ENCODE measurements around the gene MRPL43.

Gene MRPL43

GRCh38 chr10:101000915-101001658 is 13.8 kb upstream of the MRPL43 start:
- no peak for DNase-seq

GRCh38 chr10:101000127-101000914 is 13.0 kb upstream of the MRPL43 start:
- no peak for DNase-seq

GRCh38 chr10:100999742-101000126 is 12.4 kb upstream of the MRPL43 start, which contains the start of gene LZTS2:
LZTS2 (plus strand) TSS chr10:100999808; CDS start chr10:101002539, 2,731 bp downstream.
- DNase-seq: no peak

- DNase-seq: peak; percentile 56
These were observed 11.9 kb upstream of the MRPL43 start for GRCh38 chr10:100998991-100999741.

GRCh38 chr10:100998183-100998990 is 11.1 kb upstream of the MRPL43 start:
- DNase-seq: peak; percentile 51

- peak; percentile 59 for DNase-seq
These were observed 10.3 kb upstream of the MRPL43 start for GRCh38 chr10:100997360-100998182.

- DNase-seq: peak; percentile 10
These were observed 9.5 kb upstream of the MRPL43 start for GRCh38 chr10:100996678-100997359.

GRCh38 chr10:100995181-100995580 is 7.9 kb upstream of the MRPL43 start:
- DNase-seq: no peak

- DNase-seq: no peak
These were observed 6.8 kb upstream of the MRPL43 start for GRCh38 chr10:100993986-100994708.

- no peak for DNase-seq
These were observed 1.8 kb upstream of the MRPL43 start for GRCh38 chr10:100989088-100989487.

GRCh38 chr10:100988166-100988565 is 869 bp upstream of the MRPL43 start:
- DNase-seq: no peak

GRCh38 chr10:100987685-100988049 is 370 bp upstream of the MRPL43 start:
- no peak for DNase-seq

GRCh38 chr10:100986623-100986951 is 710 bp downstream of the MRPL43 start:
- no peak for DNase-seq

GRCh38 chr10:100985336-100985735 is 2.0 kb downstream of the MRPL43 start:
- DNase-seq: no peak

GRCh38 chr10:100984672-100985177 is 2.6 kb downstream of the MRPL43 start:
- no peak for DNase-seq

GRCh38 chr10:100983868-100984671 is 3.2 kb downstream of the MRPL43 start:
- no peak for DNase-seq

- no peak for DNase-seq
These were observed 4.1 kb downstream of the MRPL43 start for GRCh38 chr10:100982916-100983830.

- no peak for DNase-seq
These were observed 6.0 kb downstream of the MRPL43 start for GRCh38 chr10:100981178-100981772.
